22Rv1 (cell line): Measurements from ENCODE around the gene COL2A1.

Source experiments
- ZFX ChIP-seq: fragments of 450-650 bp; IDR thresholded peaks from 2 replicates; pipeline ENCODE4 v1.6.1; 2017; ENCODE audit warnings: antibody characterized with exemption, borderline replicate concordance
- TF ChIP-seq, protein P1 (sequence below): fragments of 450-650 bp; IDR thresholded peaks from 2 replicates; pipeline ENCODE4 v1.5.1; 2017; ENCODE audit warnings: mild to moderate bottlenecking

DNA sequence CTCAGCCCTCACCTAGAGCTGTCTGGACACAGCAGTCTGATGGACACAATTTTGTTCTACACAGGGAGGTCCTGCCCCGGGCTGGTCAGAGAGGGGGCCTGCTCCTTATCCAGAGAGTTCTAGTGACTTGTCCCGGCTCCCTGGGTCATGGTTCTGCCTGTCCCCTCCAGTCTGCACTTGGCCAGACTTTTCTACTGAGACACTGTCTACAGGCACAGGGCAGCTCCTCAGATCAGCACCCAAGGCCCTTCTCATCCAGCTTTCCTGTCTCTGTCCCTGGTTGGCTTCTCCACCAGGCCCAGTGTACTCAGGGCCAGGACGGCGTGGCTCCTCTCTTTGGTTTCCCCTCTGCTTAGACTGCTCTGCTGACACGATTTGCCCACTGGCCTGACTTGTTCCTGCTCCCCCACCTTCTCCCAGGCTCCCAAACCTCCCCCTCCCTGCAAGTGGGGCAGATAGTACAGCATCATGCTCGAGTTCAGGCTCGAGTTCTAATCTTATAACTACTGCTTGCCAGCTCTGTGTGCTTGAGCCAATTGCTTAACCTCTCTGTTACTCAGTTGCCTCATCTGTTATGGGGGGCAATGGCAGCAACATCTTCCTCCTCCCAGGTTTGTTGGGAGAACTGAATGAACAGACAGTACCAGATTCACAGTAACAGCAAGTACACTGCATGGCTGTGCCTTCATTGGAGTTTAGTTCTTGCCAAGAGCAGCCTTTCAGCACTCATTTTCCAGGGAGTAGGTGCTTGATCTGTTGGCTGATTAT lies 22.0 kb upstream of the COL2A1 start:
- TF ChIP-seq, protein P1, sequence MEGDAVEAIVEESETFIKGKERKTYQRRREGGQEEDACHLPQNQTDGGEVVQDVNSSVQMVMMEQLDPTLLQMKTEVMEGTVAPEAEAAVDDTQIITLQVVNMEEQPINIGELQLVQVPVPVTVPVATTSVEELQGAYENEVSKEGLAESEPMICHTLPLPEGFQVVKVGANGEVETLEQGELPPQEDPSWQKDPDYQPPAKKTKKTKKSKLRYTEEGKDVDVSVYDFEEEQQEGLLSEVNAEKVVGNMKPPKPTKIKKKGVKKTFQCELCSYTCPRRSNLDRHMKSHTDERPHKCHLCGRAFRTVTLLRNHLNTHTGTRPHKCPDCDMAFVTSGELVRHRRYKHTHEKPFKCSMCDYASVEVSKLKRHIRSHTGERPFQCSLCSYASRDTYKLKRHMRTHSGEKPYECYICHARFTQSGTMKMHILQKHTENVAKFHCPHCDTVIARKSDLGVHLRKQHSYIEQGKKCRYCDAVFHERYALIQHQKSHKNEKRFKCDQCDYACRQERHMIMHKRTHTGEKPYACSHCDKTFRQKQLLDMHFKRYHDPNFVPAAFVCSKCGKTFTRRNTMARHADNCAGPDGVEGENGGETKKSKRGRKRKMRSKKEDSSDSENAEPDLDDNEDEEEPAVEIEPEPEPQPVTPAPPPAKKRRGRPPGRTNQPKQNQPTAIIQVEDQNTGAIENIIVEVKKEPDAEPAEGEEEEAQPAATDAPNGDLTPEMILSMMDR, result no peak
- no peak for TF ChIP-seq ZFX
